Heart left ventricle (tissue), 16 donors: Measurements from ENCODE around the gene ARL2BP. TPM values are rescaled to one million over a fixed set of nuclear protein-coding genes. Genes with fewer than 3 reads are reported as not detected.

Source experiments
- ATAC-seq, 4 donors: fragments of 200-7000 bp; cut with Tn5 transposase; one replicate each; pipeline ENCODE4 v1.9.1; 2020 to 2022; ENCODE audit warnings: moderate library complexity in 4 of 4, mild to moderate bottlenecking in 3 of 4, moderate number of reproducible peaks in 1 of 4
- DNase-seq, 5 donors: peaks; one replicate each; pipeline ENCODE4 v3.0.0-alpha.2; 2020
- H3K27ac ChIP-seq, 12 donors: fragments of 200-600 bp; sonication (generic) in 4 of 12; one replicate each; pipeline versions ENCODE4 v1.5.0 to v1.8.0; 2016 to 2022; ENCODE audit warnings: mild to moderate bottlenecking in 2 of 12
- H3K27me3 ChIP-seq, 9 donors: fragments of 200-600 bp; sonication (generic) in 2 of 9; one replicate each; pipeline versions ENCODE4 v1.5.1 to v1.8.0; 2016 to 2022; ENCODE audit warnings: mild to moderate bottlenecking in 3 of 9
- H3K36me3 ChIP-seq, 9 donors: fragments of 200-600 bp; sonication (generic) in 2 of 9; one replicate each; pipeline versions ENCODE4 v1.5.0 to v1.8.0; 2018 to 2022; ENCODE audit warnings: mild to moderate bottlenecking in 2 of 9
- H3K4me1 ChIP-seq, 12 donors: fragments of 200-600 bp; sonication (generic) in 4 of 12; one replicate each; pipeline versions ENCODE4 v1.5.0 to v1.8.0; 2016 to 2022; ENCODE audit warnings: mild to moderate bottlenecking in 3 of 12
- H3K4me3 ChIP-seq, 12 donors: fragments of 200-600 bp; sonication (generic) in 4 of 12; one replicate each; pipeline versions ENCODE4 v1.5.0 to v1.8.0; 2017 to 2022; ENCODE audit warnings: mild to moderate bottlenecking in 9 of 12, moderate library complexity in 4 of 12
- H3K9me3 ChIP-seq, 12 donors: fragments of 200-600 bp; sonication (generic) in 4 of 12; one replicate each; pipeline versions ENCODE4 v1.5.0 to v1.8.0; 2016 to 2022; ENCODE audit warnings: mild to moderate bottlenecking in 1 of 12
- CTCF ChIP-seq, 12 donors: fragments of 200-600 bp; sonication (generic) in 4 of 12; IDR thresholded peaks; one replicate each; pipeline versions ENCODE4 v1.5.0 to v1.8.0; 2018 to 2022; ENCODE audit warnings: antibody characterized with exemption in 12 of 12, mild to moderate bottlenecking in 5 of 12
- POLR2A ChIP-seq, 2 donors: fragments of 450-650 bp; IDR thresholded peaks; one replicate each; pipeline ENCODE4 v1.6.1; 2017; ENCODE audit warnings: antibody characterized with exemption in 2 of 2, mild to moderate bottlenecking in 2 of 2, moderate library complexity in 2 of 2
- WGBS, 4 donors: extraction: QIAGEN DNeasy Blood & Tissue Kit in 2 of 4; methylation state at CpG; one replicate each; pipeline versions ENCODE4 v1.1.5 to v1.1.7; 2013 to 2018; 5-methylcytosine and 5-hydroxymethylcytosine counted together
- intact Hi-C, 10 donors: fragments of 100-400 bp; cut with DNase I; formaldehyde crosslinking; loops; one replicate each; pipeline versions ENCODE4 v1.11.1 to v1.14.2; 2022
- polyA plus RNA-seq, 2 donors: library from polyadenylated mRNA; stranded (reverse); fragments of 200-250 nt; gene quantifications; one replicate each; pipeline ENCODE4 v1.2.3, GENCODE V29; 2013
- total RNA-seq, 9 donors: library from RNA; depleted of rRNA in 2 of 9; stranded (reverse); fragments of >200 nt in 2 of 9; fragmentation: NEBNext Ultra II Directional in 3 of 9; extraction: Animal tissue kit (Norgen Biotek cat#: 25700) in 3 of 9; gene quantifications; one replicate each; pipeline versions ENCODE4 v1.1.0 to v1.2.4, GENCODE V29; 2016 to 2023
- donor health status: ischemic (EF 13 %, LVEDD 7.1; RV severe dilation, severe dysfunction).
- donor health status: healthy with polysubstance abuse.
- donor health status: DM: no; HTN: yes; CAD: no.
- donor health status: DM: no; HTN: no; CAD: no.
- donor health status: ischemic (EF 25% LVEDD 6.9; RV normal size, moderate dysfunction).
- donor health status: ischemic (EF 25% LVEDD 5.7; RV mildly dilated, moderate dysfunction).
- donor health status: healthy.
- donor health status: DM: yes; HTN: yes; CAD: no.
- donor health status: ischemic (EF 35%, LVEDD 5.7; RV mildly dilated, moderate dysfunction).
- donor health status: nonischemic (EF 11% LVEDD 7.7; RV severe dilation, severe dysfunction).
- donor health status: DM: yes; HTN: yes; CAD: no.
- donor health status: PGD.
- donor health status: ischemic (EF 29% LVEDD 5.4; RV normal size, mild dysfunction).
- donor health status: nonischemic (EF 23%, LVEDD 6.1; RV moderate dilation, normal function).

Gene ARL2BP
- total and polyA plus RNA-seq, 11 donors: 40.3 to 83.5 (median 52.1) TPM

DNA sequence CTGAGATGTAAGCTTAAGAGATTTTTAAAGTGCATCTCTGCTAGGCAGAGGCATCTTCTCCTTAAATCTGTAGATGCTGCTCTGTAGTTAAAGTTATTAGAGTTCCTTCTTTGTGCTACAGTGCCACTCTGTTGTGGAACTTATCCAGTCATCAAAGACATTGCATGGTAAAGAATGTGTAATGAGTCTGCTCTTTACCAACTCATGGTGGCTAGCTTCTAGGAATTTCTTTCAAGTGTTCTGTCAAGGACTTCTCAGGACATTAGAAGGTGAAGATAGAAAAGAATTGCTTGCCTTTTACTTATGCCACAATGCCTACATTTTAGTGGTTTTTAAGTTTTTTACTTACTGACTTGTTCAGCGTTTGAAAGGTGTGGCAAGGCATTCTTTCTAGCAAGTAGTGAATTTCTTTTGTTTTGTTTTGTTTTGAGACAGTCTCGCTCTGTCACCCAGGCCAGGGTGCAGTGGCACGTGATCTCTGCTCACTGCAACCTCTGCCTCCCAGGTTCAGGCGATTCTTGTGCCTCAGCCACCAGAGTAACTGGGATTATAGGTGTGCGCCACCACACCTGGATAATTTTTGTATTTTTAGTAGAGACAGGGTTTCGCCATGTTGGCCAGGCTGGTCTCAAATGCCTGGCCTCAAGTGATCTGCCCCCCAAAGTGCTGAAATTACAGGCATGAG, 20.3 kb upstream of the ARL2BP start:
- no peaks in the 10 kb centered on the region for H3K27me3 ChIP-seq
- DNase-seq (no peak), ATAC-seq (no peak)
- peaks cover 0 to 4% (median 0%) of the 10 kb centered on the region in 12 donors for H3K9me3 ChIP-seq
- H3K36me3 ChIP-seq: peaks cover 0 to 100% (median 98%) of the 10 kb centered on the region in 9 donors
- no peaks in the 10 kb centered on the region for H3K4me1 ChIP-seq
- intact Hi-C loops: no loop called here
- no peak for TF ChIP-seq POLR2A (IDR thresholded peaks at IDR 0.05)
- TF ChIP-seq CTCF (IDR thresholded peaks at IDR 0.05): no peak
- H3K27ac ChIP-seq: no peak overlapping the region
- WGBS, 4 donors: 89 to 98% (median 94%) methylated on average over 6 of the region's 6 CpGs
- H3K4me3 ChIP-seq: no peak overlapping the region

DNA sequence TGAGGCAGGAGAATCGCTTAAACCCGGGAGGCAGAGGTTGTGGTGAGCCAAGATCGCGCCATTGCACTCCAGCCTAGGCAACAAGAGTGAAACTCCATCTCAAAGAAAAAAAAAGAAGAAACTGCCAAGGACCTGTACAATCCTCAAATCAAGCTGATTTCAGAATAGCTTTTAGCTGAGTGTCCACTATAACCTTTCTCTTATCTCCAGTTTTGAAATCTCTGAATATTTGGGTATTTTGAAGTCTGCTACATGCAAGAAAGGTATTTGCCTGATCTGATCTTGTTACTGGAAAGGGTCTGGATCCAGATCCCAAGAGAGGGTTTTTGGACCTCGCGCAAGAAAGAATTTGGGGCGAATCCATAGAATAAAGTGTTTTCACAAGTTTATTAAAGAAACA, 19.1 kb upstream of the ARL2BP start:
- ATAC-seq (no peak), DNase-seq (no peak)
- Histone ChIP-seq H3K9me3 (no peaks in the 10 kb centered on the region), H3K27ac (no peak overlapping the region), H3K4me3 (no peak overlapping the region), H3K4me1 (no peaks in the 10 kb centered on the region), H3K27me3 (no peaks in the 10 kb centered on the region), H3K36me3 (peaks cover 0 to 100% (median 99%) of the 10 kb centered on the region in 9 donors)
- intact Hi-C loops: no loop called here
- 94 to 97% (median 97%) methylated on average over 7 of the region's 7 CpGs for WGBS, 4 donors
- no peak for TF ChIP-seq POLR2A (IDR thresholded peaks at IDR 0.05)
- TF ChIP-seq CTCF (IDR thresholded peaks at IDR 0.05): no peak

GRCh38 chr16:57226701-57227621, 18.1 kb upstream of the ARL2BP start:
- WGBS, 4 donors: 87 to 93% (median 91%) methylated on average over 4 of the region's 4 CpGs
- no peak for TF ChIP-seq POLR2A (IDR thresholded peaks at IDR 0.05)
- no peak for TF ChIP-seq CTCF (IDR thresholded peaks at IDR 0.05)
- H3K27me3 ChIP-seq: no peaks in the 10 kb centered on the region
- DNase-seq (no peak), ATAC-seq (no peak)
- H3K4me3 ChIP-seq: no peak overlapping the region
- H3K4me1 ChIP-seq: no peaks in the 10 kb centered on the region
- peaks cover 0 to 100% (median 99%) of the 10 kb centered on the region in 9 donors for H3K36me3 ChIP-seq
- no peak overlapping the region for H3K27ac ChIP-seq
- intact Hi-C loops: no loop called here
- H3K9me3 ChIP-seq: no peaks in the 10 kb centered on the region

- no peak overlapping the region for H3K4me3 ChIP-seq
- H3K9me3 ChIP-seq: no peaks in the 10 kb centered on the region
- no peaks in the 10 kb centered on the region for H3K27me3 ChIP-seq
- no peak for TF ChIP-seq CTCF (IDR thresholded peaks at IDR 0.05)
- no peak for TF ChIP-seq POLR2A (IDR thresholded peaks at IDR 0.05)
- H3K36me3 ChIP-seq: peaks cover 0 to 100% (median 98%) of the 10 kb centered on the region in 9 donors
- H3K27ac ChIP-seq: no peak overlapping the region
- peaks cover 0 to 8% (median 0%) of the 10 kb centered on the region in 12 donors for H3K4me1 ChIP-seq
- ATAC-seq (no peak), DNase-seq (no peak)
- WGBS, 4 donors: 89 to 97% (median 94%) methylated on average over 1 of the region's 1 CpG
- intact Hi-C loops: no loop called here
These were observed 16.0 kb upstream of the ARL2BP start for GRCh38 chr16:57229079-57229478.
